CD4-positive, alpha-beta T cell (primary cell): Measurements from ENCODE around the gene CPM. TPM values are rescaled to one million over a fixed set of nuclear protein-coding genes. Genes with fewer than 3 reads are reported as not detected.

Source experiments
- ATAC-seq: fragments of 200-7000 bp; cut with Tn5 transposase; one replicate; pipeline ENCODE4 v1.10.0; 2022; ENCODE audit warnings: mild to moderate bottlenecking; ENCODE audit not compliant: poor library complexity
- CTCF ChIA-PET: fragments of 350-600 bp; sonication (Branson Sonifier 250); formaldehyde crosslinking; loops from one replicate; lab custom pipeline; 2021; ENCODE audit warnings: antibody characterized with exemption, inconsistent platforms; lab: Charles Lee
- POLR2A ChIA-PET: fragments of 350-600 bp; sonication (Branson Sonifier 250); formaldehyde crosslinking; loops from one replicate; lab custom pipeline; 2021; ENCODE audit warnings: antibody characterized with exemption, inconsistent platforms; lab: Charles Lee
- DNase-seq, 14 experiments: peaks; one replicate each; pipeline ENCODE4 v3.0.0-alpha.2; 2013 to 2020; ENCODE audit warnings: mixed read lengths in 2 of 14
- H3K27ac ChIP-seq, 2 donors: one replicate each; pipeline versions ENCODE4 v1.5.1 to v1.7.0; 2013; ENCODE audit warnings: low read length in 2 of 2, low read depth in 1 of 2, mild to moderate bottlenecking in 1 of 2
- H3K27me3 ChIP-seq, 2 experiments: 1 replicate in 1 of 2; 2 replicates in 1 of 2; pipeline versions ENCODE4 v1.6.1 to v1.7.0; 2013; ENCODE audit warnings: low read length in 2 of 2, control low read depth in 1 of 2, mild to moderate bottlenecking in 1 of 2, moderate library complexity in 1 of 2; ENCODE audit not compliant: insufficient read depth in 2 of 2, control insufficient read depth in 1 of 2
- H3K36me3 ChIP-seq: one replicate; pipeline ENCODE4 v1.6.1; 2013; ENCODE audit warnings: low read length, control low read depth; ENCODE audit not compliant: insufficient read depth
- H3K4me1 ChIP-seq: one replicate; pipeline ENCODE4 v1.6.1; 2013; ENCODE audit warnings: low read length, control low read depth; ENCODE audit not compliant: insufficient read depth
- H3K4me3 ChIP-seq: one replicate; pipeline ENCODE4 v1.5.1; 2013; ENCODE audit warnings: mild to moderate bottlenecking, low read length, moderate library complexity
- H3K9me3 ChIP-seq, 2 experiments: 1 replicate in 1 of 2; 2 replicates in 1 of 2; pipeline versions ENCODE4 v1.6.1 to v1.7.0; 2013; ENCODE audit warnings: low read length in 2 of 2, mild to moderate bottlenecking in 2 of 2, control low read depth in 1 of 2, moderate library complexity in 1 of 2; ENCODE audit not compliant: control insufficient read depth in 1 of 2, insufficient read depth in 1 of 2
- H3K27ac Mint-ChIP-seq: one replicate; pipeline ENCODE4 v1.8.0; 2020; ENCODE audit warnings: mixed read lengths
- H3K27me3 Mint-ChIP-seq: one replicate; pipeline ENCODE4 v1.8.0; 2021; ENCODE audit warnings: mixed read lengths
- H3K36me3 Mint-ChIP-seq: one replicate; pipeline ENCODE4 v1.8.0; 2021; ENCODE audit warnings: low read depth, mixed read lengths
- H3K4me1 Mint-ChIP-seq: one replicate; pipeline ENCODE4 v1.8.0; 2021; ENCODE audit warnings: low read depth, mixed read lengths
- H3K4me3 Mint-ChIP-seq: one replicate; pipeline ENCODE4 v1.8.0; 2020; ENCODE audit warnings: mild to moderate bottlenecking, mixed read lengths
- H3K9me3 Mint-ChIP-seq: one replicate; pipeline ENCODE4 v1.8.0; 2020; ENCODE audit warnings: mixed read lengths
- intact Hi-C, 2 experiments: fragments of 100-400 bp; cut with DNase I in 1 of 2; cut with micrococcal nuclease in 1 of 2; formaldehyde crosslinking; loops; one replicate each; pipeline versions ENCODE4 v1.15.1 to v1.9.0; 2023 to 2025; cut with DNase I, micrococcal nuclease
- total RNA-seq, 174 experiments: library from RNA in 2 of 174; stranded (reverse) in 2 of 174; gene quantifications; one replicate each; pipeline ENCODE4 v1.2.3 and lab custom pipeline; 2021 to 2026
- TF ChIP-seq, protein P1 (sequence below): fragments of 200-600 bp; IDR thresholded peaks from one replicate; pipeline ENCODE4 v1.8.0; 2022; ENCODE audit warnings: antibody characterized with exemption, mild to moderate bottlenecking

The CPM gene
- total RNA-seq, 2 experiments from 2014 or later, result 1.9 to 2.2 TPM

DNA sequence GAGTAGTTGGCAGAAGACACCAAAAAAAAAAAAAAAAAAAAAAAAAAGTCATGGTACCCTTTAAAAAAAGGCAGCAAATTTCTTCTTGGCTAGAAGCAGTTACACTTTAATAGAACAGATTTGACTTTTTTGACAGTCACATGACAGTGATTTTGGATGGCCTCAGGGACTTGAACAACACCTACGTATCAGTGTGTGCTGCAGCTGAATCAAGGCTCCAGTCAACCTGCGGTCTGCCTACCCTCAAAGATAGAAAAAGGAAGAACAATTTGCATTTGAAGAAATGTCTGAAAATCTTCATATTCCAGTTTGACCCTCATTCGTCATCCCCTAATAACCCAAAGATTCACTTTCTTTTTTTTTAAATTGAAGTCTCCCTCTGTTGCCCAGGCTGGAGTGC, 71.1 kb downstream of the CPM start:
- no peak for DNase-seq
- H3K9me3 ChIP-seq, result no peaks in the 10 kb centered on the region

DNA sequence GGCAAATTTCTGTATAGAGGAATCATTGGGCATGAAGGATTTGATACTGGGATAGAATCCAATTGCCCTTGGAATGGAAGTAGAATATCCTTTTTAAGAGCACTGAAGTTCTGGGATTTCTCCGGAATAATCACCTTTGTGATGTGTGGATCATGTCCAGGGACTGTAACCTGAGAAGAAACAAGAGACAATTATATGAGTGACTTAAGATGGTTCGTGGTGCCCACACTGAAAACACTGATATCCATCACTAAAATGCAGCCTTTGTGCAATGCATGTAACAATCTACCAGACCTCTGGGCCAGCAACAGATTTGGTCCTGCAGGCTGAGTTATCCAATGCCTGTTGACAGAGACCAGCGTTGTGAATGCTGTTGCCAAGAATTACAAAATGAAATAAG, 76.5 kb downstream of the CPM start:
- ATAC-seq (no peak), DNase-seq (no peak)
- Histone ChIP-seq H3K27ac (no peak overlapping the region), H3K4me3 (no peak overlapping the region), H3K4me1 (no peaks in the 10 kb centered on the region), H3K27me3 (no peaks in the 10 kb centered on the region), H3K9me3 (no peaks in the 10 kb centered on the region), H3K36me3 (no peaks in the 10 kb centered on the region)
- Mint-ChIP-seq H3K9me3 (no peaks in the 10 kb centered on the region), H3K4me1 (no peaks in the 10 kb centered on the region), H3K27ac (no peak overlapping the region), H3K36me3 (no peaks in the 10 kb centered on the region), H3K4me3 (no peak overlapping the region), H3K27me3 (no peaks in the 10 kb centered on the region)
- TF ChIP-seq, protein P1, sequence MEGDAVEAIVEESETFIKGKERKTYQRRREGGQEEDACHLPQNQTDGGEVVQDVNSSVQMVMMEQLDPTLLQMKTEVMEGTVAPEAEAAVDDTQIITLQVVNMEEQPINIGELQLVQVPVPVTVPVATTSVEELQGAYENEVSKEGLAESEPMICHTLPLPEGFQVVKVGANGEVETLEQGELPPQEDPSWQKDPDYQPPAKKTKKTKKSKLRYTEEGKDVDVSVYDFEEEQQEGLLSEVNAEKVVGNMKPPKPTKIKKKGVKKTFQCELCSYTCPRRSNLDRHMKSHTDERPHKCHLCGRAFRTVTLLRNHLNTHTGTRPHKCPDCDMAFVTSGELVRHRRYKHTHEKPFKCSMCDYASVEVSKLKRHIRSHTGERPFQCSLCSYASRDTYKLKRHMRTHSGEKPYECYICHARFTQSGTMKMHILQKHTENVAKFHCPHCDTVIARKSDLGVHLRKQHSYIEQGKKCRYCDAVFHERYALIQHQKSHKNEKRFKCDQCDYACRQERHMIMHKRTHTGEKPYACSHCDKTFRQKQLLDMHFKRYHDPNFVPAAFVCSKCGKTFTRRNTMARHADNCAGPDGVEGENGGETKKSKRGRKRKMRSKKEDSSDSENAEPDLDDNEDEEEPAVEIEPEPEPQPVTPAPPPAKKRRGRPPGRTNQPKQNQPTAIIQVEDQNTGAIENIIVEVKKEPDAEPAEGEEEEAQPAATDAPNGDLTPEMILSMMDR, result no peak
- intact Hi-C loops, result no loop called here
- ChIA-PET CTCF (no interaction called here), POLR2A (no interaction called here)

More for the DNA sequence above, 71.1 kb downstream of the CPM start:
- no peaks in the 10 kb centered on the region for H3K9me3 Mint-ChIP-seq
- no peak overlapping the region for H3K4me3 ChIP-seq
- POLR2A ChIA-PET, result no interaction called here
- no peaks in the 10 kb centered on the region for H3K27me3 Mint-ChIP-seq
- H3K4me1 ChIP-seq, result no peaks in the 10 kb centered on the region
- H3K36me3 ChIP-seq, result no peaks in the 10 kb centered on the region
- H3K4me1 Mint-ChIP-seq, result no peaks in the 10 kb centered on the region
- H3K4me3 Mint-ChIP-seq, result no peak overlapping the region
- CTCF ChIA-PET, result no interaction called here
- H3K27ac Mint-ChIP-seq, result no peak overlapping the region
- no peak overlapping the region for H3K27ac ChIP-seq
- TF ChIP-seq, protein P1, result no peak
- intact Hi-C loops, result no loop called here
- no peak for ATAC-seq
- H3K27me3 ChIP-seq, result no peaks in the 10 kb centered on the region
- no peaks in the 10 kb centered on the region for H3K36me3 Mint-ChIP-seq

DNA sequence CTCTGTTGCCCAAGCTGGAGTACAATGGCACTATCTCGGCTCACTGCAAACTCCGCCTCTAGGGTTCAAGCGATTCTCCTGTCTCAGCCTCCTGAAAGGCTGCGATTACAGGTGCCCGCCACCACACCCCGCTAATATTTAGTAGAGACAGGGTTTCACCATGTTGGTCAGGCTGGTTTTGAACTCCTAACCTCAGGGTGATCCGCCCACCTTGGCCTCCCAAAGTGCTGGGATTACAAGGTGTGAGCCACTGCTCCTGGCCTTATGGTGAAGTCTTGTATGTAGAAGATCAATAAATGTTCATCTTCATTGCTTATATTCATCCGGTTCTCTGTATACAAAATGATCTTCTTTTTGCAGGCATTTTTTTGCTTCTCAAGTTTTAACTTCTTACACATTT, 77.2 kb downstream of the CPM start:
- Mint-ChIP-seq H3K4me3 (no peak overlapping the region), H3K27me3 (no peaks in the 10 kb centered on the region), H3K36me3 (no peaks in the 10 kb centered on the region), H3K4me1 (no peaks in the 10 kb centered on the region), H3K27ac (no peak overlapping the region), H3K9me3 (no peaks in the 10 kb centered on the region)
- H3K27ac ChIP-seq, result no peak overlapping the region
- TF ChIP-seq, protein P1, result no peak
- CTCF ChIA-PET, result no interaction called here
- POLR2A ChIA-PET, result no interaction called here
- DNase-seq, result no peak
- H3K4me1 ChIP-seq, result no peaks in the 10 kb centered on the region
- intact Hi-C loops, result no loop called here
- no peak for ATAC-seq
- H3K9me3 ChIP-seq, result no peaks in the 10 kb centered on the region
- no peaks in the 10 kb centered on the region for H3K36me3 ChIP-seq
- no peak overlapping the region for H3K4me3 ChIP-seq
- no peaks in the 10 kb centered on the region for H3K27me3 ChIP-seq
